ENCODE data around the gene RASGRF2. TPM values are rescaled to one million over a fixed set of nuclear protein-coding genes. Genes with fewer than 3 reads are reported as not detected.

RASGRF2 gene
- total and polyA plus RNA-seq, 2 of the 13 experiments (the other 11 are each of a cell fraction or from before 2014, with no cell fraction given): 23.6 to 29.0 TPM

GRCh38 chr5:80959768-80960442 is at the start of gene RASGRF2 (continued):
- TF ChIP-seq ZBTB43 (CRISPR knock-in tag; conservative IDR thresholded peaks at IDR 0.05): peak; percentile 91
- no peak for TF ChIP-seq ELK4 (CRISPR knock-in tag; IDR thresholded peaks at IDR 0.05; ENCODE audit: borderline replicate concordance)
- TF ChIP-seq SCMH1 (CRISPR knock-in tag; IDR thresholded peaks at IDR 0.05; ENCODE audit: borderline replicate concordance): no peak
- TF ChIP-seq ZNF572 (CRISPR knock-in tag; IDR thresholded peaks at IDR 0.05): no peak
- 0 out of 2 replicates have a peak, but pooled peaks have one; percentile 12 for TF ChIP-seq JUNB (CRISPR knock-in tag; IDR thresholded peaks at IDR 0.05; ENCODE audit: borderline replicate concordance)
- TF ChIP-seq AFF4 (CRISPR knock-in tag; IDR thresholded peaks at IDR 0.05): no peak
- no peak for TF ChIP-seq TBX3 (IDR thresholded peaks at IDR 0.05; ENCODE audit: borderline replicate concordance)
- TF ChIP-seq ZNF367 (CRISPR knock-in tag; IDR thresholded peaks at IDR 0.05; ENCODE audit: borderline replicate concordance): peak; percentile 96; the same call in 1 of the 2 replicates
- TF ChIP-seq AKAP8 (CRISPR knock-in tag; IDR thresholded peaks at IDR 0.05): no peak
- TF ChIP-seq BCL3 (CRISPR knock-in tag; IDR thresholded peaks at IDR 0.05): no peak
- no peak for TF ChIP-seq KAT7 (CRISPR knock-in tag; IDR thresholded peaks at IDR 0.05; ENCODE audit: borderline replicate concordance)
- TF ChIP-seq ZNF800 (CRISPR knock-in tag; IDR thresholded peaks at IDR 0.05): no peak
- TF ChIP-seq MLX (CRISPR knock-in tag; IDR thresholded peaks at IDR 0.05): no peak
- no peak for TF ChIP-seq ZNF205 (CRISPR knock-in tag; IDR thresholded peaks at IDR 0.05)
- TF ChIP-seq MBNL3 (CRISPR knock-in tag; conservative IDR thresholded peaks at IDR 0.05): no peak
- TF ChIP-seq TARDBP (CRISPR knock-in tag; IDR thresholded peaks at IDR 0.05): no peak
- peak; percentile 67 for TF ChIP-seq POLR2G (IDR thresholded peaks at IDR 0.05; ENCODE audit: low read depth, low read length)

Measured in HepG2 (cell line).